Osteocyte (in vitro differentiated cells): ENCODE measurements around the gene MVD. TPM values are rescaled to one million over a fixed set of nuclear protein-coding genes. Genes with fewer than 3 reads are reported as not detected.

Experiments used
- DNase-seq: peaks from one replicate; pipeline ENCODE4 v3.0.0; 2021; ENCODE audit warnings: mixed read lengths; ENCODE audit not compliant: unreplicated experiment; ENCODE audit errors: extremely low spot score
- H3K27ac Mint-ChIP-seq: one replicate; pipeline ENCODE4 v1.8.0; 2021; ENCODE audit warnings: mild to moderate bottlenecking, mixed read lengths; ENCODE audit not compliant: unreplicated experiment
- H3K27me3 Mint-ChIP-seq: one replicate; pipeline ENCODE4 v1.8.0; 2021; ENCODE audit warnings: mixed read lengths; ENCODE audit not compliant: unreplicated experiment
- H3K36me3 Mint-ChIP-seq: one replicate; pipeline ENCODE4 v1.8.0; 2021; ENCODE audit warnings: mixed read lengths; ENCODE audit not compliant: unreplicated experiment
- H3K4me1 Mint-ChIP-seq: one replicate; pipeline ENCODE4 v1.8.0; 2021; ENCODE audit warnings: mixed read lengths; ENCODE audit not compliant: unreplicated experiment
- H3K4me3 Mint-ChIP-seq: one replicate; pipeline ENCODE4 v1.8.0; 2021; ENCODE audit warnings: mild to moderate bottlenecking, moderate library complexity, mixed read lengths; ENCODE audit not compliant: unreplicated experiment
- H3K9me3 Mint-ChIP-seq: one replicate; pipeline ENCODE4 v1.8.0; 2021; ENCODE audit warnings: mixed read lengths; ENCODE audit not compliant: unreplicated experiment
- total RNA-seq: library from RNA; stranded (reverse); gene quantifications from 2 replicates; pipeline ENCODE4 v1.2.1, GENCODE V29; 2021
- TF ChIP-seq, protein P1 (sequence below): fragments of 200-600 bp; sonication (generic); IDR thresholded peaks from 2 replicates; pipeline ENCODE4 v1.5.0; 2021; ENCODE audit warnings: antibody characterized with exemption, mild to moderate bottlenecking, moderate library complexity

MVD gene
- total RNA-seq, 1 donor from 2014 or later = 32.8 TPM

DNA sequence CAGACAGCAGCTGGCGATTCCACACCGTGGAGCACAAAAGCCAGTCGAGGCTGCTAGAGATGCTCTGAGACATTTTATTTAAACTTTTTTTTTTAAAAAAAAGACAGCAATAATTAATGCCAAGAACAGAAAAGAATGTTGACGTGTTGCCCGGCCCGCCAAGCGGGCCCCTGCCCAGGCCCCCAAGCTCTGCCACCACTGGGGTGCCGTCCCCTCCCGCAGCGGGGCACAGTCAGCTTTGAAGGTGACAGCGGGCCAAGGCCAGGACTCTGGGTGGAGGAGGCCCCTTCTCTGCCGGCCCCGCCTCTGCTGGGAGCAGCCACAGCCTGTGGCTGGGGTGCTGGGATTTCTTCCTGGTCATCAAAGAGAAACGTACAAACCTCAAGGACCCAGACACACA lies 33.5 kb upstream of the MVD start:
- H3K9me3 Mint-ChIP-seq = no peaks in the 10 kb centered on the region
- H3K36me3 Mint-ChIP-seq = peaks cover 4% of the 10 kb centered on the region
- no peak overlapping the region for H3K27ac Mint-ChIP-seq
- no peaks in the 10 kb centered on the region for H3K27me3 Mint-ChIP-seq
- H3K4me1 Mint-ChIP-seq = peaks cover 7% of the 10 kb centered on the region
- no peak for DNase-seq
- H3K4me3 Mint-ChIP-seq = no peak overlapping the region
- TF ChIP-seq, protein P1, sequence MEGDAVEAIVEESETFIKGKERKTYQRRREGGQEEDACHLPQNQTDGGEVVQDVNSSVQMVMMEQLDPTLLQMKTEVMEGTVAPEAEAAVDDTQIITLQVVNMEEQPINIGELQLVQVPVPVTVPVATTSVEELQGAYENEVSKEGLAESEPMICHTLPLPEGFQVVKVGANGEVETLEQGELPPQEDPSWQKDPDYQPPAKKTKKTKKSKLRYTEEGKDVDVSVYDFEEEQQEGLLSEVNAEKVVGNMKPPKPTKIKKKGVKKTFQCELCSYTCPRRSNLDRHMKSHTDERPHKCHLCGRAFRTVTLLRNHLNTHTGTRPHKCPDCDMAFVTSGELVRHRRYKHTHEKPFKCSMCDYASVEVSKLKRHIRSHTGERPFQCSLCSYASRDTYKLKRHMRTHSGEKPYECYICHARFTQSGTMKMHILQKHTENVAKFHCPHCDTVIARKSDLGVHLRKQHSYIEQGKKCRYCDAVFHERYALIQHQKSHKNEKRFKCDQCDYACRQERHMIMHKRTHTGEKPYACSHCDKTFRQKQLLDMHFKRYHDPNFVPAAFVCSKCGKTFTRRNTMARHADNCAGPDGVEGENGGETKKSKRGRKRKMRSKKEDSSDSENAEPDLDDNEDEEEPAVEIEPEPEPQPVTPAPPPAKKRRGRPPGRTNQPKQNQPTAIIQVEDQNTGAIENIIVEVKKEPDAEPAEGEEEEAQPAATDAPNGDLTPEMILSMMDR = no peak

DNA sequence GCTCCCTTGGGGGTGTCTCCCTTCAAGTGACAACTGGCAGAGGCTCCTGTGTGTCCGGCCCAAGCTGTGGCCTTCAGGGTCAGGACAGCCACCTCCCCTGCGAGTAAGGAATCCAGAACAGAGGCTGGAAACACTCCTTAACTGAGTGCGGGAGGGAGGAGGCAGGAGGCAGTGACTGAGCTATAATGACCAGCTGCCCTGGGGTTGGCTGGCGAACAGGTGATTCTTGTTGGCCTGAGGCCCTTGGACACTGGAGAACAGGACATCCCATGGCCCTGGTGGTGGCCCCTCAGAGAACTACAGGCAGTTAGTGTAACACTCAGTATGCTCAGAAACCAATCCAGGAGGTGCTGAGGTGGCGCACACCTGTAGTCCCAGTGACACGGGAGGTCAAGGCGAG lies 32.9 kb upstream of the MVD start:
- no peak overlapping the region for H3K4me3 Mint-ChIP-seq
- H3K36me3 Mint-ChIP-seq = peaks cover 4% of the 10 kb centered on the region

DNA sequence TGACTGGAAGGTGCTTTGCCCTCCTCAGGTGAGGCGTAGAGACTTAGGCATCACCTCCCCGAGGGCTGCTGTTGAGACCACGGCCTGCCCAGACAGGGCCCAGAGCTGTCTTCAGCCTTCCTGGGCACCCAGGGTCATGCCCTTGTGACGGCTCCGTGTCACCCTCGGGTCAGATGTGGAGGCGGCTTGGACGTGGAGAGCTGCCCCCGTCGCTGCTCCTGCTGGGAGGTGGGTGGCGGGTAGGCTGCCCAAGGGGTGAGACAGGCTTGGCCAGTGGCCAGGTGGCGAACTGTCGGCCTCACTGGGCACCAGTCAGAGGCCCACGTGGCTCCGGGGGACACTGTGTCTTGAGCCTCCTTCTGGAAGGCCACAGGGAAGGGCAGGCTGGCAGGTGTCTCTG lies 32.3 kb upstream of the MVD start:
- Mint-ChIP-seq H3K9me3 (no peaks in the 10 kb centered on the region), H3K36me3 (peaks cover 4% of the 10 kb centered on the region), H3K27ac (no peak overlapping the region), H3K27me3 (peaks cover 6% of the 10 kb centered on the region), H3K4me3 (no peak overlapping the region), H3K4me1 (peaks cover under 1% of the 10 kb centered on the region)
- DNase-seq = no peak
- TF ChIP-seq, protein P1 = no peak

More for the DNA sequence above, 32.9 kb upstream of the MVD start:
- H3K4me1 Mint-ChIP-seq = peaks cover 4% of the 10 kb centered on the region
- no peak for DNase-seq
- peaks cover 2% of the 10 kb centered on the region for H3K27me3 Mint-ChIP-seq
- TF ChIP-seq, protein P1 = no peak
- no peak overlapping the region for H3K27ac Mint-ChIP-seq
- no peaks in the 10 kb centered on the region for H3K9me3 Mint-ChIP-seq

DNA sequence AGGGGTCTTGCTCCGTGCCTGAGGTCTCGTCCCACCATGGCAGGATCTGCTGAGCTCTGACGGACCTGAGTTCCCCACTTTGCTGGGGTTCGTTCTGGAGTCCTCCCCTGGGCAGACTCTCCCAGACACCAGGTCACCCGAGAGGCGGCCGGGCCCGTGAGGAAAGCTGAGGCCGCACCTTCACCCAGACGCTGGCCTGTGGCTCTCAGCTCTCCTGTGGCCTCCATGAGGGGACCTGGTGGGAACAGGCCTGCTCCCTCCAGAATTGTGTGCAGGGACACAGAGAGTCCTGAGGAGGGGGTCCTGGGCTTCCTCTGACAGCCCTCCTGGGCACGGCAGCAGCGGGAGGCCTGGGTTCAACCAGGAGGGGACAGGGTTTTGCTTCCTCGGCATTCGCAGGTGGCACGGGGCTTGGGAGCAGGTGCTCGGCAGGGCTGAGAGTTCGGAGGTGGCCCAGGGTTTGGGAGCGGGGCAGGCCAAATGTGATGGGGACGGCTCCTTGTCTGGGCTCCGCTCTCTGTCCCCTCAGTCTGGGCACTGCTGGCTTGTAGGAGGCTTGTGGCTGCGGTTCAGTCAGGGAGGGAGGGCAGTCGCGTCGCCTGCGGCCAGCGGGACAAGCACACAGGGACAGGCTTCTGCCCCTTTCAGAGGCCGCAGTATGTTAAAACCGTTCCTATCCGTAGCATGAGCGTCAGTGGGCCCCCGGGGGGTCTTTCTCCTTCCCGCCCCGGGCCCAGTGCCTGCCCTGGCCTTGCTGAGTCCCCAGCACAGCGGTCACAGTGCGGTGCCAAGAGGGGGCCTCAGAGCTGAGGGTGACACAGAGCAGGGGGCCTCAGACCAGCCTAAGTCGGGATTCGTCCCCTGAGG lies 31.6 kb upstream of the MVD start:
- no peak for DNase-seq
- TF ChIP-seq, protein P1 = no peak
- Mint-ChIP-seq H3K4me3 (no peak overlapping the region), H3K9me3 (no peaks in the 10 kb centered on the region), H3K27me3 (peaks cover 6% of the 10 kb centered on the region), H3K4me1 (no peaks in the 10 kb centered on the region), H3K36me3 (peaks cover 4% of the 10 kb centered on the region), H3K27ac (no peak overlapping the region)

DNA sequence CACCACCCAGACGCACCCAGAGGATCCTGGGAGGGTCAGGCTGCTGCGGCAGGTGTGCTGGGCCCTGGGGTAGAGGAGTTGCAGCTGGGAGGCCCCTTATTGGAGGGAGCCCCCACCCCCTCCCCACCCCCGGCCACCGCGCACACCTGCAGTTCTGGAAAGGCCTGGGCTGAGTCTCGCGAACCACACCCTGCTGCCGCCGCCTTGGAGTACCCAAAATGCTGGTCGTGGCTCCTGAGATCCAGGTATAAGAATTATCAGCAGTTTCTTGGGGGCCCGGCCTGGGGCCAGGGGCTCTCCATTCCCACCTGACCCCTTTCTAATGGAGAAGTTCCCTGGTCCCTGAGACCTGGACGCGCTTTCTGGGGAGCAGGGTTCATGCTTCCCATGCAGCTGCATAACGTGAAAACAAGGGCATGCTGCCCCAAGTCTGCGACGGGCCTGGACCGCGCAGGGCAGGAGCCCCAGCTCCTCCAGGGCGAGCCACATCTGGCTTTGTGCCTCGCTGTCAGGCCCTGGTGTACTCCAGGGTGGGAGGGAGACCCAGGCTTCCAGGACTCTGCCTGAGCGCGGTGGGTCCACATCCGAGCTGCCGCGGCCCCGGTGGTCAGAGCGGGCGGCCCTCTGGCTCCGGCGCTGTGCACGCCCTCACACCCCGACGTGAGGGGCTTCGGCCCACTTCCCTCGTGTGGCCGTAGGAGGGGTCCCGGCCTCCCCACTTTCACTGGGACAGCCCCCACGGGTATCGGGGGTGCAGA lies 30.7 kb upstream of the MVD start:
- H3K9me3 Mint-ChIP-seq = no peaks in the 10 kb centered on the region
- no peak overlapping the region for H3K4me3 Mint-ChIP-seq
- H3K36me3 Mint-ChIP-seq = peaks cover 4% of the 10 kb centered on the region
- H3K4me1 Mint-ChIP-seq = no peaks in the 10 kb centered on the region
- H3K27ac Mint-ChIP-seq = no peak overlapping the region
- TF ChIP-seq, protein P1 = no peak
- H3K27me3 Mint-ChIP-seq = peaks cover 12% of the 10 kb centered on the region
- DNase-seq = no peak
